Measurements from ENCODE around the gene ISL1.

The ISL1 gene

DNA sequence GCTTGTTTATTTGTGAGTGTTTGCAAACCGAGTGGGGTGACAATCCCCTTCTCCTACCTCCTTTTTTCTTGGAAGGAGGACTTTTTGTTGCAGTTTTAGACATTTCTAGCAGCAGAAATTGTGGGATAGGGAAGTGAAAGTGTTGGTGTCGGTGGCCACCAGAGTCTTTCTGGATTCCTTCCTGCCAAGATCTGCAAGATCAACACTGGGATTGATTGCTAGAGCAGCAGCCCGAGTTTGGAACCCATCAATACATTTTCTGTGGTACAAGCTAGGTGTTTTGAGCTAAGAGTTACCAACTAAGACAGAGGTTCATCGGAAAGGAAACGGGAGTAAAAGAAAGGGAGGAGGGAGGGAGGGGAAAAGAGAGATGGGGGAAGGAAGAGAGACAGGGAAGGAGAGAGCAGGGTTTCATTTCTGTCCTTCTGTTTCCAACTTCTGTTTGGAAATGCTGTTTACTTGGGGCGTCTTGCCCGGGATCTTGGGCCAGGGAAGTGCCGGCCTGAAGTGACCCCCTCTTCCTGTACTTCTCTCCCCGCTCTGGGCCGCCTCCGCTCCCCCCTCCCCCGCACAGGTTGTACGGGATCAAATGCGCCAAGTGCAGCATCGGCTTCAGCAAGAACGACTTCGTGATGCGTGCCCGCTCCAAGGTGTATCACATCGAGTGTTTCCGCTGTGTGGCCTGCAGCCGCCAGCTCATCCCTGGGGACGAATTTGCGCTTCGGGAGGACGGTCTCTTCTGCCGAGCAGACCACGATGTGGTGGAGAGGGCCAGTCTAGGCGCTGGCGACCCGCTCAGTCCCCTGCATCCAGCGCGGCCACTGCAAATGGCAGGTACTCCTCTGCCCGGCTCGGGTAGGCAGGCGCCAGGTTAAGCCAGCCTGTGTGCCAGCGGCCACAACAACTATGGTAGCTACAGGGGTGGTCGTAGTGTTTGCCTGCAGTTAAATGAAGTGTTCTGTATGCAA, 4.0 kb downstream of the ISL1 start:
- no peak for DNase-seq (ENCODE audit: low spot score)

DNA sequence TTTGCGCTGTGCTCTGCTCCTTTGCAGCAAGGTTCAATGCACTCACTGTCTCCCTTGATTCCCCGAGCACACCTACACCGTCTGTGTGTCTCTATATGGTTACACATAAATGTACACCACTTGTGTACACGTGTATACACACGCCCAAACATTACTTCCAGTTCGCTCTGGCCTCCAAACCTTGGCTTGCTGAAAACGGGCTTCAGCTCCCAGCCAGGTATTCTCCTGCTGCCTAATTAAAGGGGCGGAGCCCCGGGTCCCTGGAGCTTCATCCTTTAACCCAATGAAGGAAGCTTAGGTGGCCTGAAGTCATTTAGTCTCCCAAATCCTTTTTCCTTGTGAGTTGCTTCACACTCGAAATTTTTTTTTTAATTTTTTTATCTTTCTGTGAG, 4.6 kb downstream of the ISL1 start:
- DNase-seq (ENCODE audit: low spot score) = no peak

GRCh38 chr5:51388488-51389287, 5.4 kb downstream of the ISL1 start:
- no peak for DNase-seq (ENCODE audit: low spot score)

- DNase-seq (ENCODE audit: low spot score) = no peak
Observed at GRCh38 chr5:51389288-51389576, 6.0 kb downstream of the ISL1 start.

GRCh38 chr5:51389577-51390463, 6.6 kb downstream of the ISL1 start:
- DNase-seq (ENCODE audit: low spot score) = no peak

- no peak for DNase-seq (ENCODE audit: low spot score)
Observed at GRCh38 chr5:51391175-51391574, 7.9 kb downstream of the ISL1 start.

- DNase-seq (ENCODE audit: low spot score) = no peak
Observed at GRCh38 chr5:51392689-51393199, 9.5 kb downstream of the ISL1 start.

GRCh38 chr5:51394609-51395008, 11.4 kb downstream of the ISL1 start:
- no peak for DNase-seq (ENCODE audit: low spot score)

GRCh38 chr5:51395245-51395644, 12.0 kb downstream of the ISL1 start:
- DNase-seq (ENCODE audit: low spot score) = no peak

GRCh38 chr5:51395666-51396356, 12.6 kb downstream of the ISL1 start:
- no peak for DNase-seq (ENCODE audit: low spot score)

- DNase-seq (ENCODE audit: low spot score) = no peak
Observed at GRCh38 chr5:51396797-51397196, 13.5 kb downstream of the ISL1 start.

DNA sequence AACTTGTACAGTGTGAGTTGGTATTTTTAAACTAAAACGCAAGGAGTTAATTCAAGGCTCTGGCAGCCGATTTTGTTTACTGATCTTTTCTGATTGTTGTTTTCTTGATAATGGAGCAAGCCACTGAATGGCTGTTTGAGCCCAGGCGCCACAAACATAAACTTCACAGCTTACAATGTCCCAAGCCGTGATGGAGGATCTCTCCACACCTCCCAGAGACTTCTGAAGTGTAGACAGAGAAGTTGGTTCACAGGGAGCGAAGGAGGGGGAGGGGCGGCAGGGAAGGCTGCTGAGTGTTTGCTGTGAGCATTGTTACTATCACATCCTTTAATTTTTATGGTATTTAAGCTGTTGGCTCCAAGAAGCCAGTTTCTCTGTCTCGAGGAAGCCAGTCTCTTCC, 14.7 kb downstream of the ISL1 start:
- no peak for DNase-seq (ENCODE audit: low spot score)

- no peak for DNase-seq (ENCODE audit: low spot score)
Observed at GRCh38 chr5:51398875-51399642, 15.8 kb downstream of the ISL1 start.

GRCh38 chr5:51399643-51400006, 16.4 kb downstream of the ISL1 start:
- DNase-seq (ENCODE audit: low spot score) = no peak

DNA sequence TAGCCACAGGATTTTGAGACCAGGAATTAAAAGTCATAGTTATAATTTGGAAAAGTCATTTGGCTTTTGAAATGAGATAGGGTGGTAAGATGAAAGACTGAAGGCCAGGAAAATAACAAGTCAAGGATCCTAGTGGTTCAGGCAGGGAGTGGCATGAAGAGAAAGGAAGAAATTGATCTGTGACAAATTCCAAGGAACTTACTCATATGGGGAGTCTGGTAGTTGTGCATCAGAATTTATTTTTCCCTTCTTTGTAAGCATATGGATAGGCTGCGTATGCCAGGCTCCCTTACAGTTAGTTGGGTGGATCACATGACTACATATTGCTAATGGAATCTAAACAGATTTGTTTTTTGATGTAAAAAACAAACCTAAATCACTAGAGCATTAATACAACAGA, 21.0 kb downstream of the ISL1 start:
- DNase-seq (ENCODE audit: low spot score) = no peak

GRCh38 chr5:51411921-51412325, 28.7 kb downstream of the ISL1 start:
- DNase-seq (ENCODE audit: low spot score) = no peak

DNA sequence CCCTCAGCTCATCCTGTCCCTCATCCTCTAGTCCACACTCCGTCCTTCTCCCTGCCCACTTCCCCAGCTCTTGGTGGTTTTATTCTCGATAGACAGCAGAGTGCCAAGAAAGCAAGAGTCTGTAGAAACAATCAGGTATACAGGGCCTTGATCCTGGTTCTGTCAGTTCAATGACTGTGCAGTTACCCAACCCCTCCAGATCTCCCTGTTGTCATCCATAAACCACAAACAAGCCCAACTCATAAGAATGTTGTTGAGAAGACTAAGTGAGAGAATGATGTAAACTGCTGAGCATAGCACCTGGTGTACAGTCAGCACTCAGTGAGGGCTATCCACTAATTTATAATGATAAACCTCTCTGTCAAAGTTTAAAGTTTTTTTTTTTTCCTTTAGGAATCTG, 31.3 kb downstream of the ISL1 start:
- DNase-seq (ENCODE audit: low spot score) = no peak

DNA sequence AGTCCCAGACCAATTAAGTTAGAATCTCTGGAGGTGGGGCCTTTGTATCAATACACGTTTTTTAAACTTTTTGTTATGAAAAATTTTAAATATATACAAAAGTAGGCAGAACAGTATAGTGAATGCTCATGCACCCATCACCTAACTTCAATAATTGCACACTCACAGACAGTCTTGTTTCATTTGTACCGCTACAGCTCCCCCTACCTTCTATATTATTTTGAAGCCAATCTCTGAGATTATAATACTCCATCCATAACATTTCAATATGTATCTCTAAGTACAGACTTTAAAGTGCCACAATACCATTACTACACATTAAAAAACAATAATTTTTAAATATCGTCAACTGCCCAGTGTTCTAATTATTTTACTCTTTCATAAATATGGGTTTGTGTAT, 32.9 kb downstream of the ISL1 start:
- DNase-seq (ENCODE audit: low spot score) = no peak

DNA sequence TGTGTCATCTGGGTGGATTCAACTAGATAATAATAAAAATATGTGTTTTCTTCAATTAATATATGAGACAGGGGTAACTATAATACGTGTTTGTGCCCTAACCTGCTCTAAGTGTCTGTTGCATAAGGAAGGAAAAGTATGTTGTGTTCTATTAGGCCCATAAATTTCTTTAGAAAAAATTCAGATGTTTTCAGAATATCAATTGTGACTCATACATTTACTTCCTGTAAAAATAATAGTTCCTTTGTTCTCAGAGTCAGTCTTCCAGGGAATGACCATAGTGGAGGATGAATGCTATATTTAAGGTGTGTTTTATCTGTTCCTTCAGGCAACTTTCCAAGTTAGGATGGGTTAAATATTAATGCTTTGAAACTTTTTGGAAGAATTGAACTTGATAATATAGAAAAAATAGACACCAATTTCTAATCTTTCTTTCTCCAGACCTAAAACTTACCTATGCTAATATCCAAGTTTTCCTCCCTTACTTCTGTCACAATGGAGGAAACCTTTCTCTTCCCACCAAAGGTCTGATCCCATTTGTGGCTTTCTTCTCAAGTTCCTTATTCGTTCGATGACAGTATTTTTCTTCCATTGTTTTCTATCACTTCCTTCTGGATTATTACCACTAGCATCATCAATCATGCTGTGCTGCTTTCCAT, 49.9 kb downstream of the ISL1 start:
- no peak for DNase-seq (ENCODE audit: low spot score)

GRCh38 chr5:51439232-51439631, 56.0 kb downstream of the ISL1 start:
- DNase-seq (ENCODE audit: low spot score) = no peak

Data from hematopoietic multipotent progenitor cell treated with erythropoietin and hydrocortisone succinate and interleukin-3 and kit ligand, for 15 days (in vitro differentiated cells).